ENCODE measurements around the gene EGR1. TPM values are rescaled to one million over a fixed set of nuclear protein-coding genes. Genes with fewer than 3 reads are reported as not detected.
A peak's percentile ranks its signal among the peaks of the same experiment; 100 is the strongest.

Gene EGR1
- 1.5 and 1.9 TPM in 2 replicates for total RNA-seq (2014; rRNA removed)
- Bru-seq, nascent RNA, result percentile 47 among the genes with signal in this experiment
- BruChase-seq, experiment 1, labeled RNA remaining after a 6-hour chase, result percentile 67 among the genes with signal in this experiment
- percentile 54 among the genes with signal in this experiment for BruChase-seq, experiment 2, labeled RNA remaining after a 2-hour chase
- long read RNA-seq, partial matches to known transcripts, result 0 of 1 reads
- long read RNA-seq, other reads (novel, unspliced or antisense), result 1 of 1 reads

DNA sequence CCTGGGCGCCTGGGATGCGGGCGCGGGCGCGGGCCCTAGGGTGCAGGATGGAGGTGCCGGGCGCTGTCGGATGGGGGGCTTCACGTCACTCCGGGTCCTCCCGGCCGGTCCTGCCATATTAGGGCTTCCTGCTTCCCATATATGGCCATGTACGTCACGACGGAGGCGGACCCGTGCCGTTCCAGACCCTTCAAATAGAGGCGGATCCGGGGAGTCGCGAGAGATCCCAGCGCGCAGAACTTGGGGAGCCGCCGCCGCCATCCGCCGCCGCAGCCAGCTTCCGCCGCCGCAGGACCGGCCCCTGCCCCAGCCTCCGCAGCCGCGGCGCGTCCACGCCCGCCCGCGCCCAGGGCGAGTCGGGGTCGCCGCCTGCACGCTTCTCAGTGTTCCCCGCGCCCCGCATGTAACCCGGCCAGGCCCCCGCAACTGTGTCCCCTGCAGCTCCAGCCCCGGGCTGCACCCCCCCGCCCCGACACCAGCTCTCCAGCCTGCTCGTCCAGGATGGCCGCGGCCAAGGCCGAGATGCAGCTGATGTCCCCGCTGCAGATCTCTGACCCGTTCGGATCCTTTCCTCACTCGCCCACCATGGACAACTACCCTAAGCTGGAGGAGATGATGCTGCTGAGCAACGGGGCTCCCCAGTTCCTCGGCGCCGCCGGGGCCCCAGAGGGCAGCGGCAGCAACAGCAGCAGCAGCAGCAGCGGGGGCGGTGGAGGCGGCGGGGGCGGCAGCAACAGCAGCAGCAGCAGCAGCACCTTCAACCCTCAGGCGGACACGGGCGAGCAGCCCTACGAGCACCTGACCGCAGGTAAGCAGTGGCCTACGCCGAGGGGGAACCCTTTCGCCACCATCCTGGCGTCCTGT lies at the start of gene EGR1:
Gene EGR1 (plus strand): TSS at position 219 of the 864 bp plus-strand sequence. CDS start 283 bp downstream, at position 502.
- Histone ChIP-seq H3K9me2 (replicated peaks; ENCODE audit: low read length) (no peaks in the 10 kb centered on the region), H3F3A (ENCODE audit: low read length, unreplicated experiment) (no peaks in the 10 kb centered on the region), H3K4me3 (ENCODE audit: low read length) (peak within 1 kb of the TSS; percentile 71), H3K9me3 (ENCODE audit: low read length) (no peaks in the 10 kb centered on the region), H3K27me3 (ENCODE audit: low read length) (peaks cover 16% of the 10 kb centered on the region), H4K20me1 (ENCODE audit: low read length) (no peaks in the 10 kb centered on the region), H3K79me2 (ENCODE audit: low read length) (no peaks in the 10 kb centered on the region), H3K36me3 (ENCODE audit: low read depth, low read length) (no peaks in the 10 kb centered on the region), H3K4me1 (ENCODE audit: insufficient read depth, low read length) (peaks cover 5% of the 10 kb centered on the region), H3K9ac (ENCODE audit: low read length) (peak within 1 kb of the TSS; percentile 81), H3K27ac (ENCODE audit: low read length) (peak within 1 kb of the TSS; percentile 68), H2AFZ (ENCODE audit: low read length) (peak within 1 kb of the TSS; percentile 90), H3K4me2 (ENCODE audit: low read length) (peak within 1 kb of the TSS; percentile 98)
- DNase-seq (peak; percentile 70), ATAC-seq (peak; percentile 62)
- BruUV-seq (replicated peaks), result no TSS peak
- POLR2A ChIA-PET (ENCODE audit: unreplicated experiment), result interaction anchor here (0.8 kb wide), 1 partner anchor 25 kb away, joined by 5 read pairs; no protein-coding TSS in a partner anchor
- no peak for TF ChIP-seq EZH2 (IDR thresholded peaks at IDR 0.05; ENCODE audit: low read length, unreplicated experiment)
- no peak for TF ChIP-seq EZH2phosphoT487 (IDR thresholded peaks at IDR 0.05; ENCODE audit: borderline replicate concordance, low read length)
- TF ChIP-seq, protein P1, sequence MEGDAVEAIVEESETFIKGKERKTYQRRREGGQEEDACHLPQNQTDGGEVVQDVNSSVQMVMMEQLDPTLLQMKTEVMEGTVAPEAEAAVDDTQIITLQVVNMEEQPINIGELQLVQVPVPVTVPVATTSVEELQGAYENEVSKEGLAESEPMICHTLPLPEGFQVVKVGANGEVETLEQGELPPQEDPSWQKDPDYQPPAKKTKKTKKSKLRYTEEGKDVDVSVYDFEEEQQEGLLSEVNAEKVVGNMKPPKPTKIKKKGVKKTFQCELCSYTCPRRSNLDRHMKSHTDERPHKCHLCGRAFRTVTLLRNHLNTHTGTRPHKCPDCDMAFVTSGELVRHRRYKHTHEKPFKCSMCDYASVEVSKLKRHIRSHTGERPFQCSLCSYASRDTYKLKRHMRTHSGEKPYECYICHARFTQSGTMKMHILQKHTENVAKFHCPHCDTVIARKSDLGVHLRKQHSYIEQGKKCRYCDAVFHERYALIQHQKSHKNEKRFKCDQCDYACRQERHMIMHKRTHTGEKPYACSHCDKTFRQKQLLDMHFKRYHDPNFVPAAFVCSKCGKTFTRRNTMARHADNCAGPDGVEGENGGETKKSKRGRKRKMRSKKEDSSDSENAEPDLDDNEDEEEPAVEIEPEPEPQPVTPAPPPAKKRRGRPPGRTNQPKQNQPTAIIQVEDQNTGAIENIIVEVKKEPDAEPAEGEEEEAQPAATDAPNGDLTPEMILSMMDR (conservative IDR thresholded peaks at IDR 0.05; ENCODE audit: low read depth, low read length), result no peak
- intact Hi-C loops (cut with micrococcal nuclease), result loop anchor here (1.0 kb wide), 1 partner anchor 27 kb away; no protein-coding TSS in a partner anchor
- CTCF ChIA-PET, result interaction anchor here (1.1 to 1.2 kb wide), 2 partner anchors 38 to 39 kb away, joined by 4 to 6 read pairs; no protein-coding TSS in a partner anchor

DNA sequence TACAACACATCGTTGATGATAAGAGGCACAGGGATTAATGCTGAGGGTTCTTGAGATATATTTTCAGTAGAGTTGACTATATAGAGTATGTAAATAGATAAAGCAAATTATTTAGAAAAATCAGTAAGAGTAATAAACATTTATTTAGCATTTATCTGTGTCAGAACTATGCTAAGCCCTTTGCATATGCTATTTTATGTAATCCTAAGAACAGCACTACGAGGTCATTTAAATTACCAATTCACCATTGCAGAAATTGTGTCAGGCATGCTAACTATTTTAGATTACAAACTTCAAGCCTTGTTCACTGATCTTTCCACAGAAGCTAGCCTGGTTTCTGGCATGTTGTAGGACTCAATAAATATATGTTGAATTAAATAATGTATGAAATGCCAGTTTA lies 46.8 kb upstream of the EGR1 start:
- POLR2A ChIA-PET (ENCODE audit: unreplicated experiment), result no interaction called here
- Histone ChIP-seq H3K36me3 (ENCODE audit: low read depth, low read length) (peaks cover 16% of the 10 kb centered on the region; the same call in 1 of the 2 replicates), H3K79me2 (ENCODE audit: low read length) (no peaks in the 10 kb centered on the region), H3K9me3 (ENCODE audit: low read length) (no peaks in the 10 kb centered on the region), H3K9me2 (replicated peaks; ENCODE audit: low read length) (no peaks in the 10 kb centered on the region), H3K4me3 (ENCODE audit: low read length) (no peak overlapping the region), H3F3A (ENCODE audit: low read length, unreplicated experiment) (no peaks in the 10 kb centered on the region), H3K9ac (ENCODE audit: low read length) (no peak overlapping the region), H2AFZ (ENCODE audit: low read length) (no peak overlapping the region), H3K27me3 (ENCODE audit: low read length) (no peaks in the 10 kb centered on the region), H4K20me1 (ENCODE audit: low read length) (no peaks in the 10 kb centered on the region), H3K4me1 (ENCODE audit: insufficient read depth, low read length) (no peaks in the 10 kb centered on the region), H3K27ac (ENCODE audit: low read length) (no peak overlapping the region), H3K4me2 (ENCODE audit: low read length) (no peak overlapping the region)
- TF ChIP-seq EZH2phosphoT487 (IDR thresholded peaks at IDR 0.05; ENCODE audit: borderline replicate concordance, low read length) (no peak), EZH2 (IDR thresholded peaks at IDR 0.05; ENCODE audit: low read length, unreplicated experiment) (no peak)
- TF ChIP-seq, protein P1 (conservative IDR thresholded peaks at IDR 0.05; ENCODE audit: low read depth, low read length), result no peak
- ATAC-seq (no peak), DNase-seq (no peak)
- CTCF ChIA-PET, result no interaction called here
- BruUV-seq (replicated peaks), result no TSS peak
- intact Hi-C loops (cut with micrococcal nuclease), result no loop called here
